Neural cell (in vitro differentiated cells): ENCODE measurements around the gene PIP4K2C.

Experiments
- EP300 ChIP-seq: fragments of 450-650 bp; conservative IDR thresholded peaks from 2 replicates; pipeline ENCODE4 v1.6.1; 2014; ENCODE audit warnings: antibody characterized with exemption, mild to moderate bottlenecking, moderate library complexity; ENCODE audit not compliant: poor library complexity, severe bottlenecking
- EZH2 ChIP-seq: fragments of 200-600, 300-800 bp; shearing (Covaris generic), sonication (generic); IDR thresholded peaks from 2 replicates; pipeline ENCODE4 v1.6.1; 2014; ENCODE audit warnings: antibody characterized with exemption, low read length, borderline replicate concordance, mild to moderate bottlenecking; ENCODE audit not compliant: insufficient read depth, poor library complexity, severe bottlenecking
- MXI1 ChIP-seq: fragments of 450-650 bp; conservative IDR thresholded peaks from 2 replicates; pipeline ENCODE4 v1.6.1; 2014; ENCODE audit warnings: antibody characterized with exemption, mild to moderate bottlenecking; ENCODE audit not compliant: poor library complexity, severe bottlenecking
- POLR2AphosphoS5 ChIP-seq: IDR thresholded peaks from 2 replicates; pipeline ENCODE4 v1.6.1; 2012
- TAF1 ChIP-seq: IDR thresholded peaks from 2 replicates; pipeline ENCODE4 v1.6.1; 2012; ENCODE audit warnings: low read depth
- TF ChIP-seq, protein P1 (sequence below): IDR thresholded peaks from 2 replicates; pipeline ENCODE4 v1.6.1; 2012; ENCODE audit warnings: borderline replicate concordance
- TF ChIP-seq, protein P2 (sequence below): fragments of 450-650 bp; IDR thresholded peaks from 2 replicates; pipeline ENCODE4 v1.5.1; 2014; ENCODE audit warnings: antibody characterized with exemption, mild to moderate bottlenecking, moderate library complexity; ENCODE audit not compliant: poor library complexity, severe bottlenecking

DNA sequence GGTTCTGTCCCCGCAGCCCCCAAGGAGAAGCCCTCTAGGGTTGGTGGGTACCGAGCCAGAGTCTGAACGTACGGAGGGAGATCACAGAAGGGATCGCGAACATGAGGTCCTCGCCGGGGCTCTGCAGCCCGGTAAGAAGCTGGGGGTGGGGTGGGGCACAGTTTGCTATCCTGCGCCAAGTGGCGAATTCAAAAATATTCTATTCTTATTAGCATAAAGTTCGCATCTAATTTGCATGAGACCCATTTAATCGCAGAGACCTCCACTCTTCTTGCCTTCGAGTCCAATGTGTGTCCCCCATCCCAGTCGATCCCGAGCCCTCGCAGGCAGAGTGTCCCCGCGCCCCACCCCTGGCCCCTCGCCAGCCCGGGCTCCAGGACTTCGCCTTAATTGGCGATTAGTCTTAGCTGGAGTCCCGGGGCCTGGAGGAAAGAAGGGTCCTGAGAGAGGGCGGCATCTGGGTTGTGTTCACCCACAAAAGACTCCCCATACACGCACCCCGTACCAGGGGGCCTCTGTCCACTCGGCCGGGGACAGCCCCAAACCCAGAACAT lies 19.6 kb downstream of the PIP4K2C start:
- TF ChIP-seq, protein P1, sequence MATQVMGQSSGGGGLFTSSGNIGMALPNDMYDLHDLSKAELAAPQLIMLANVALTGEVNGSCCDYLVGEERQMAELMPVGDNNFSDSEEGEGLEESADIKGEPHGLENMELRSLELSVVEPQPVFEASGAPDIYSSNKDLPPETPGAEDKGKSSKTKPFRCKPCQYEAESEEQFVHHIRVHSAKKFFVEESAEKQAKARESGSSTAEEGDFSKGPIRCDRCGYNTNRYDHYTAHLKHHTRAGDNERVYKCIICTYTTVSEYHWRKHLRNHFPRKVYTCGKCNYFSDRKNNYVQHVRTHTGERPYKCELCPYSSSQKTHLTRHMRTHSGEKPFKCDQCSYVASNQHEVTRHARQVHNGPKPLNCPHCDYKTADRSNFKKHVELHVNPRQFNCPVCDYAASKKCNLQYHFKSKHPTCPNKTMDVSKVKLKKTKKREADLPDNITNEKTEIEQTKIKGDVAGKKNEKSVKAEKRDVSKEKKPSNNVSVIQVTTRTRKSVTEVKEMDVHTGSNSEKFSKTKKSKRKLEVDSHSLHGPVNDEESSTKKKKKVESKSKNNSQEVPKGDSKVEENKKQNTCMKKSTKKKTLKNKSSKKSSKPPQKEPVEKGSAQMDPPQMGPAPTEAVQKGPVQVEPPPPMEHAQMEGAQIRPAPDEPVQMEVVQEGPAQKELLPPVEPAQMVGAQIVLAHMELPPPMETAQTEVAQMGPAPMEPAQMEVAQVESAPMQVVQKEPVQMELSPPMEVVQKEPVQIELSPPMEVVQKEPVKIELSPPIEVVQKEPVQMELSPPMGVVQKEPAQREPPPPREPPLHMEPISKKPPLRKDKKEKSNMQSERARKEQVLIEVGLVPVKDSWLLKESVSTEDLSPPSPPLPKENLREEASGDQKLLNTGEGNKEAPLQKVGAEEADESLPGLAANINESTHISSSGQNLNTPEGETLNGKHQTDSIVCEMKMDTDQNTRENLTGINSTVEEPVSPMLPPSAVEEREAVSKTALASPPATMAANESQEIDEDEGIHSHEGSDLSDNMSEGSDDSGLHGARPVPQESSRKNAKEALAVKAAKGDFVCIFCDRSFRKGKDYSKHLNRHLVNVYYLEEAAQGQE, result no peak
- TF ChIP-seq EZH2 (no peak), EP300 (no peak), MXI1 (no peak), POLR2AphosphoS5 (no peak), TAF1 (no peak)
- TF ChIP-seq, protein P2, sequence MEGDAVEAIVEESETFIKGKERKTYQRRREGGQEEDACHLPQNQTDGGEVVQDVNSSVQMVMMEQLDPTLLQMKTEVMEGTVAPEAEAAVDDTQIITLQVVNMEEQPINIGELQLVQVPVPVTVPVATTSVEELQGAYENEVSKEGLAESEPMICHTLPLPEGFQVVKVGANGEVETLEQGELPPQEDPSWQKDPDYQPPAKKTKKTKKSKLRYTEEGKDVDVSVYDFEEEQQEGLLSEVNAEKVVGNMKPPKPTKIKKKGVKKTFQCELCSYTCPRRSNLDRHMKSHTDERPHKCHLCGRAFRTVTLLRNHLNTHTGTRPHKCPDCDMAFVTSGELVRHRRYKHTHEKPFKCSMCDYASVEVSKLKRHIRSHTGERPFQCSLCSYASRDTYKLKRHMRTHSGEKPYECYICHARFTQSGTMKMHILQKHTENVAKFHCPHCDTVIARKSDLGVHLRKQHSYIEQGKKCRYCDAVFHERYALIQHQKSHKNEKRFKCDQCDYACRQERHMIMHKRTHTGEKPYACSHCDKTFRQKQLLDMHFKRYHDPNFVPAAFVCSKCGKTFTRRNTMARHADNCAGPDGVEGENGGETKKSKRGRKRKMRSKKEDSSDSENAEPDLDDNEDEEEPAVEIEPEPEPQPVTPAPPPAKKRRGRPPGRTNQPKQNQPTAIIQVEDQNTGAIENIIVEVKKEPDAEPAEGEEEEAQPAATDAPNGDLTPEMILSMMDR, result no peak
